Kidney (tissue), 14 donors: ENCODE data around the gene MPP1. TPM values are rescaled to one million over a fixed set of nuclear protein-coding genes. Genes with fewer than 3 reads are reported as not detected.
A peak's percentile ranks its signal among the peaks of the same experiment; 100 is the strongest.

ENCODE experiments used
- DNase-seq, 5 donors: peaks; one replicate each; pipeline ENCODE4 v3.0.0-alpha.2; 2013 to 2020
- FAIRE-seq: peaks from 2 replicates; lab custom pipeline; 2012; peaks lifted over from hg19 to GRCh38; lab: Jason Lieb, UNC
- H3K27ac ChIP-seq, 2 donors: one replicate each; pipeline ENCODE4 v1.7.0; 2013; ENCODE audit warnings: low read depth in 2 of 2, low read length in 2 of 2, inconsistent platforms in 1 of 2
- H3K27me3 ChIP-seq: one replicate; pipeline ENCODE4 v1.7.1; 2013; ENCODE audit warnings: low read length, inconsistent platforms; ENCODE audit not compliant: control insufficient read depth, insufficient read depth
- H3K36me3 ChIP-seq, 3 donors: one replicate each; pipeline versions ENCODE4 v1.7.0 to v1.7.1; 2013; ENCODE audit warnings: low read length in 3 of 3, control low read depth in 1 of 3, inconsistent platforms in 1 of 3; ENCODE audit not compliant: insufficient read depth in 3 of 3, control insufficient read depth in 2 of 3
- H3K4me1 ChIP-seq, 3 donors: one replicate each; pipeline versions ENCODE4 v1.7.0 to v1.7.1; 2013; ENCODE audit warnings: low read length in 3 of 3, inconsistent platforms in 1 of 3, low read depth in 1 of 3; ENCODE audit not compliant: control insufficient read depth in 2 of 3, insufficient read depth in 2 of 3
- H3K4me3 ChIP-seq, 3 donors: one replicate each; pipeline versions ENCODE4 v1.7.0 to v1.8.1; 2013; ENCODE audit warnings: low read length in 3 of 3, control low read depth in 1 of 3, inconsistent platforms in 1 of 3
- H3K9ac ChIP-seq, 3 donors: one replicate each; pipeline versions ENCODE4 v1.7.0 to v1.7.1; 2013; ENCODE audit warnings: low read length in 3 of 3, control low read depth in 1 of 3, inconsistent platforms in 1 of 3
- H3K9me3 ChIP-seq, 3 donors: one replicate each; pipeline versions ENCODE4 v1.7.0 to v1.7.1; 2013; ENCODE audit warnings: low read length in 3 of 3, control low read depth in 1 of 3, inconsistent platforms in 1 of 3; ENCODE audit not compliant: control insufficient read depth in 2 of 3, insufficient read depth in 1 of 3
- intact Hi-C: fragments of 100-400 bp; cut with DNase I; formaldehyde crosslinking; loops from one replicate; pipeline ENCODE4 v1.11.1; 2022
- polyA plus RNA-seq: library from polyadenylated mRNA; stranded (reverse); fragments of 350-450 nt; fragmentation: Illumina TruSeq; extraction: RNeasy Lipid Tissue Mini Kit (QIAGEN cat#74804); gene quantifications from one replicate; pipeline ENCODE4 v1.2.3, GENCODE V29; 2014; ENCODE audit warnings: low read depth, low replicate concordance; ENCODE audit not compliant: insufficient read depth
- total RNA-seq: library from RNA; stranded (reverse); fragmentation: NEBNext Ultra II Directional; extraction: Animal tissue kit (Norgen Biotek cat#: 25700); gene quantifications from one replicate; pipeline ENCODE4 v1.2.1, GENCODE V29; 2021
- TF ChIP-seq, protein P1 (sequence below): IDR thresholded peaks from 3 replicates; pipeline ENCODE4 v1.5.1; 2012; ENCODE audit warnings: mild to moderate bottlenecking, moderate library complexity, borderline replicate concordance; ENCODE audit not compliant: insufficient read depth; ENCODE audit errors: extremely low read depth
- donor health status: control.
- donor health status: control.
- donor health status: control.
- donor health status: control.
- donor health status: control.
- donor health status: DM: yes; HTN: yes; CAD: no.
- donor health status: Normal renal cell carcinoma (clear cell type).

Gene MPP1
- total and polyA plus RNA-seq, 2 donors from 2014 or later: 47.0 to 76.4 TPM

GRCh38 chrX:154758696-154759095 lies 46.6 kb downstream of the MPP1 start:
- no peak for DNase-seq
- no peaks in the 10 kb centered on the region for H3K36me3 ChIP-seq
- intact Hi-C loops: no loop called here
- no peak overlapping the region for H3K9ac ChIP-seq
- TF ChIP-seq, protein P1, sequence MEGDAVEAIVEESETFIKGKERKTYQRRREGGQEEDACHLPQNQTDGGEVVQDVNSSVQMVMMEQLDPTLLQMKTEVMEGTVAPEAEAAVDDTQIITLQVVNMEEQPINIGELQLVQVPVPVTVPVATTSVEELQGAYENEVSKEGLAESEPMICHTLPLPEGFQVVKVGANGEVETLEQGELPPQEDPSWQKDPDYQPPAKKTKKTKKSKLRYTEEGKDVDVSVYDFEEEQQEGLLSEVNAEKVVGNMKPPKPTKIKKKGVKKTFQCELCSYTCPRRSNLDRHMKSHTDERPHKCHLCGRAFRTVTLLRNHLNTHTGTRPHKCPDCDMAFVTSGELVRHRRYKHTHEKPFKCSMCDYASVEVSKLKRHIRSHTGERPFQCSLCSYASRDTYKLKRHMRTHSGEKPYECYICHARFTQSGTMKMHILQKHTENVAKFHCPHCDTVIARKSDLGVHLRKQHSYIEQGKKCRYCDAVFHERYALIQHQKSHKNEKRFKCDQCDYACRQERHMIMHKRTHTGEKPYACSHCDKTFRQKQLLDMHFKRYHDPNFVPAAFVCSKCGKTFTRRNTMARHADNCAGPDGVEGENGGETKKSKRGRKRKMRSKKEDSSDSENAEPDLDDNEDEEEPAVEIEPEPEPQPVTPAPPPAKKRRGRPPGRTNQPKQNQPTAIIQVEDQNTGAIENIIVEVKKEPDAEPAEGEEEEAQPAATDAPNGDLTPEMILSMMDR: no peak
- H3K27ac ChIP-seq: no peak overlapping the region
- H3K4me1 ChIP-seq: peaks cover 0 to 3% (median 0%) of the 10 kb centered on the region in 3 donors
- H3K27me3 ChIP-seq: no peaks in the 10 kb centered on the region
- FAIRE-seq: no peak
- no peak overlapping the region for H3K4me3 ChIP-seq
- no peaks in the 10 kb centered on the region for H3K9me3 ChIP-seq

DNA sequence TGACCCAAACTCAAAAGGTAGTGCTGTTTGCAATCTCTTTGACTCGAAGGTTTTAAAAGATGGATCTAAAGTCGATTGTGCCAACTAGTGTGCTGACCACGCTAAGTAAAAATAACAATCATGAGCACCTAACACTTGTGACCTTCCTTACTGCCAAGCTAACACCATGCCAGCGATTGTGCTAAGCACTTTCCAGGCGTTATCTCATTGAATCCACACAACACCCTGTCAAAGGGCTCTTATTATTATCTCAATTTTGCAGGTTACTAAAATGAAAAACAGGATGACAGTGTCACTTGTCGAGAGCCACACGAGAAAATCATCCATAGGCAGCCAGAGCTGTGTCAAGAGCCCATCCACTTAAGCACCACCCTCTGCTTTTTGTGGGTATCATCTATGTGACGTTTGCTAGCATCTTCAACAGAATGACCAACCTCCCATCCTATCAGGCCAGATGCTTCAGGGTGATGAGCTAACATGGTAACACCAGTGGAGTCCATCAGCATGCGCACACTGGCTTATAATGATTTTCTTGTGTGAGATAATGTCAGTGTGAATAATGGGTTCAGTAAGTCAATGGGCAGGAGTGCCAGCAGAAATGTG lies 53.5 kb downstream of the MPP1 start:
- TF ChIP-seq, protein P1: no peak
- Histone ChIP-seq H3K4me1 (peaks cover 0 to 3% (median 0%) of the 10 kb centered on the region in 3 donors), H3K9me3 (no peaks in the 10 kb centered on the region), H3K27me3 (peaks cover 10% of the 10 kb centered on the region), H3K9ac (no peak overlapping the region), H3K4me3 (no peak overlapping the region), H3K36me3 (no peaks in the 10 kb centered on the region), H3K27ac (no peak overlapping the region)
- no peak for DNase-seq
- intact Hi-C loops: no loop called here
- no peak for FAIRE-seq

- Histone ChIP-seq H3K4me1 (peaks cover 0 to 3% (median 0%) of the 10 kb centered on the region in 3 donors), H3K9me3 (no peaks in the 10 kb centered on the region), H3K27me3 (peaks cover 10% of the 10 kb centered on the region), H3K4me3 (peak overlapping the region in 1 of 3 donors; percentile 44), H3K36me3 (no peaks in the 10 kb centered on the region), H3K27ac (no peak overlapping the region), H3K9ac (no peak overlapping the region)
- intact Hi-C loops: no loop called here
- TF ChIP-seq, protein P1: no peak
- peak in 1 of 5 donors; percentile 39 for DNase-seq
- no peak for FAIRE-seq
Measured at GRCh38 chrX:154751203-154751668, 54.0 kb downstream of the MPP1 start.
